Right lobe of liver (tissue), 4 donors: ENCODE results near the gene CSK.

ENCODE experiments used
- CTCF ChIP-seq, 4 donors: fragments of 200-600 bp in 3 of 4; fragments of 450-650 bp in 1 of 4; IDR thresholded peaks; one replicate each; pipeline versions ENCODE4 v1.5.1 to v1.8.0; 2016 to 2022; ENCODE audit warnings: antibody characterized with exemption in 4 of 4, mild to moderate bottlenecking in 2 of 4
- POLR2A ChIP-seq: fragments of 450-650 bp; IDR thresholded peaks from one replicate; pipeline ENCODE4 v1.6.1; 2017; ENCODE audit warnings: antibody characterized with exemption, mild to moderate bottlenecking
- donor health status: DM: no; HTN: no; CAD: no.
- donor health status: DM: no; HTN: no; CAD: no.
- donor health status: DM: no; HTN: yes; CAD: no.

- TF ChIP-seq CTCF (IDR thresholded peaks at IDR 0.05), result no peak
- TF ChIP-seq POLR2A, result no peak
Measured at GRCh38 chr15:74841891-74842373, 60.1 kb downstream of the CSK start.
